Chondrocyte (in vitro differentiated cells): Measurements from ENCODE around the gene CD82. TPM values are rescaled to one million over a fixed set of nuclear protein-coding genes. Genes with fewer than 3 reads are reported as not detected.
A peak's percentile ranks its signal among the peaks of the same experiment; 100 is the strongest.

ENCODE experiments used
- DNase-seq: peaks from one replicate; pipeline ENCODE4 v3.0.0; 2021; ENCODE audit warnings: mixed read lengths, low spot score
- H3K27ac Mint-ChIP-seq: one replicate; pipeline ENCODE4 v1.8.0; 2021; ENCODE audit warnings: mild to moderate bottlenecking, moderate library complexity, mixed read lengths; ENCODE audit not compliant: unreplicated experiment
- H3K27me3 Mint-ChIP-seq: 2 replicates; pipeline ENCODE4 v1.8.0; 2021; ENCODE audit warnings: low read depth, mixed read lengths
- H3K36me3 Mint-ChIP-seq: 2 replicates; pipeline ENCODE4 v1.8.0; 2021; ENCODE audit warnings: low read depth, mixed read lengths
- H3K4me1 Mint-ChIP-seq: 2 replicates; pipeline ENCODE4 v1.8.0; 2021; ENCODE audit warnings: low read depth, mild to moderate bottlenecking, mixed read lengths
- H3K4me3 Mint-ChIP-seq: one replicate; pipeline ENCODE4 v1.8.0; 2021; ENCODE audit warnings: mild to moderate bottlenecking, moderate library complexity, mixed read lengths; ENCODE audit not compliant: unreplicated experiment
- H3K9me3 Mint-ChIP-seq: 2 replicates; pipeline ENCODE4 v1.8.0; 2021; ENCODE audit warnings: low read depth, mixed read lengths
- total RNA-seq: library from RNA; stranded (reverse); gene quantifications from 3 replicates; pipeline ENCODE4 v1.2.1, GENCODE V29; 2021
- TF ChIP-seq, protein P1 (sequence below): fragments of 200-600 bp; sonication (generic); IDR thresholded peaks from 2 replicates; pipeline ENCODE4 v1.5.0; 2021; ENCODE audit warnings: antibody characterized with exemption, mild to moderate bottlenecking, moderate library complexity

CD82 gene
- total RNA-seq, 1 donor from 2014 or later, result 14.4 TPM

GRCh38 chr11:44617671-44618461 lies 52.4 kb downstream of the CD82 start:
- TF ChIP-seq, protein P1, sequence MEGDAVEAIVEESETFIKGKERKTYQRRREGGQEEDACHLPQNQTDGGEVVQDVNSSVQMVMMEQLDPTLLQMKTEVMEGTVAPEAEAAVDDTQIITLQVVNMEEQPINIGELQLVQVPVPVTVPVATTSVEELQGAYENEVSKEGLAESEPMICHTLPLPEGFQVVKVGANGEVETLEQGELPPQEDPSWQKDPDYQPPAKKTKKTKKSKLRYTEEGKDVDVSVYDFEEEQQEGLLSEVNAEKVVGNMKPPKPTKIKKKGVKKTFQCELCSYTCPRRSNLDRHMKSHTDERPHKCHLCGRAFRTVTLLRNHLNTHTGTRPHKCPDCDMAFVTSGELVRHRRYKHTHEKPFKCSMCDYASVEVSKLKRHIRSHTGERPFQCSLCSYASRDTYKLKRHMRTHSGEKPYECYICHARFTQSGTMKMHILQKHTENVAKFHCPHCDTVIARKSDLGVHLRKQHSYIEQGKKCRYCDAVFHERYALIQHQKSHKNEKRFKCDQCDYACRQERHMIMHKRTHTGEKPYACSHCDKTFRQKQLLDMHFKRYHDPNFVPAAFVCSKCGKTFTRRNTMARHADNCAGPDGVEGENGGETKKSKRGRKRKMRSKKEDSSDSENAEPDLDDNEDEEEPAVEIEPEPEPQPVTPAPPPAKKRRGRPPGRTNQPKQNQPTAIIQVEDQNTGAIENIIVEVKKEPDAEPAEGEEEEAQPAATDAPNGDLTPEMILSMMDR, result no peak
- no peak overlapping the region for H3K4me3 Mint-ChIP-seq
- DNase-seq, result peak; percentile 80
- H3K4me1 Mint-ChIP-seq, result peaks cover 4% of the 10 kb centered on the region
- peaks cover 7% of the 10 kb centered on the region for H3K27me3 Mint-ChIP-seq
- no peak overlapping the region for H3K27ac Mint-ChIP-seq
- H3K36me3 Mint-ChIP-seq, result peaks cover 2% of the 10 kb centered on the region
- H3K9me3 Mint-ChIP-seq, result no peaks in the 10 kb centered on the region

DNA sequence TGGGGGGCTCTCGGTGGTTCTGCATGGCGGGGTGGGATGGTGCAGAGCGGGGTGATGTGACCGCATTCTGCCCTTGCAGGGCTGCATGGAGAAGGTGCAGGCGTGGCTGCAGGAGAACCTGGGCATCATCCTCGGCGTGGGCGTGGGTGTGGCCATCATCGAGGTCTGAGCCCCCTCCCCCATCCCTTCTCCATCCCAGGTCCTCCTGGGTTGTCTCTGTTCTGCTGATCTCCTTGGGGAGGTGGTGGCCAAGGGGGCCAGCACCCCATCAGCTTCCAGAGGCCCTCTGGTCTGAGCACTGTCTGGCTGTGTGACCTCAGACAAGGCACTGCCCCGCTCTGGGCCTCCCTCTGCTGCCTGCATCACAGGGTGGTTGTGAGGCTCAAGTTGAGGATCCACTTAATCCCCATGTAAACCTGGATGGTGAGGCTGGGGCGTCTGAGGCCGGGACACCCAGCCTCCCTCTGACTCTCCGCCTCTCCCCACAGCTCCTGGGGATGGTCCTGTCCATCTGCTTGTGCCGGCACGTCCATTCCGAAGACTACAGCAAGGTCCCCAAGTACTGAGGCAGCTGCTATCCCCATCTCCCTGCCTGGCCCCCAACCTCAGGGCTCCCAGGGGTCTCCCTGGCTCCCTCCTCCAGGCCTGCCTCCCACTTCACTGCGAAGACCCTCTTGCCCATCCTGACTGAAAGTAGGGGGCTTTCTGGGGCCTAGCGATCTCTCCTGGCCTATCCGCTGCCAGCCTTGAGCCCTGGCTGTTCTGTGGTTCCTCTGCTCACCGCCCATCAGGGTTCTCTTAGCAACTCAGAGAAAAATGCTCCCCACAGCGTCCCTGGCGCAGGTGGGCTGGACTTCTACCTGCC lies 53.3 kb downstream of the CD82 start:
- peaks cover 4% of the 10 kb centered on the region for H3K4me1 Mint-ChIP-seq
- peaks cover 7% of the 10 kb centered on the region for H3K27me3 Mint-ChIP-seq
- H3K36me3 Mint-ChIP-seq, result peaks cover 2% of the 10 kb centered on the region
- no peak overlapping the region for H3K27ac Mint-ChIP-seq
- H3K4me3 Mint-ChIP-seq, result no peak overlapping the region
- H3K9me3 Mint-ChIP-seq, result no peaks in the 10 kb centered on the region
- peak; percentile 79 for DNase-seq
- TF ChIP-seq, protein P1, result no peak

GRCh38 chr11:44620328-44620725 lies 54.9 kb downstream of the CD82 start:
- no peak overlapping the region for H3K27ac Mint-ChIP-seq
- TF ChIP-seq, protein P1, result no peak
- H3K27me3 Mint-ChIP-seq, result peaks cover 4% of the 10 kb centered on the region
- DNase-seq, result peak; percentile 75
- no peak overlapping the region for H3K4me3 Mint-ChIP-seq
- H3K36me3 Mint-ChIP-seq, result no peaks in the 10 kb centered on the region
- no peaks in the 10 kb centered on the region for H3K9me3 Mint-ChIP-seq
- H3K4me1 Mint-ChIP-seq, result peaks cover 4% of the 10 kb centered on the region

GRCh38 chr11:44621140-44621681 lies 55.7 kb downstream of the CD82 start:
- Mint-ChIP-seq H3K4me3 (peak overlapping the region; percentile 22), H3K27me3 (peaks cover 4% of the 10 kb centered on the region), H3K36me3 (no peaks in the 10 kb centered on the region), H3K4me1 (peaks cover 4% of the 10 kb centered on the region), H3K27ac (no peak overlapping the region), H3K9me3 (no peaks in the 10 kb centered on the region)
- TF ChIP-seq, protein P1, result peak; percentile 99
- peak; percentile 78 for DNase-seq

GRCh38 chr11:44621784-44622183 lies 56.3 kb downstream of the CD82 start:
- Mint-ChIP-seq H3K9me3 (peaks cover 4% of the 10 kb centered on the region), H3K4me1 (peaks cover 4% of the 10 kb centered on the region), H3K36me3 (no peaks in the 10 kb centered on the region), H3K4me3 (no peak overlapping the region), H3K27ac (no peak overlapping the region), H3K27me3 (peaks cover 4% of the 10 kb centered on the region)
- peak; percentile 34 for DNase-seq
- TF ChIP-seq, protein P1, result no peak
